GM19023 (cell line): ENCODE data around the gene ACTR2.
"Not testable (repeated sequence)": the region's sequence is repeated elsewhere in the genome, so short reads cannot be mapped to it uniquely, and the experiment has no call there.

Experiments
- ATAC-seq: cut with Tn5 transposase; IDR thresholded peaks from one replicate; pipeline ENCODE4 v1.9.1; 2021; ENCODE audit warnings: mild to moderate bottlenecking, moderate library complexity; ENCODE audit not compliant: unreplicated experiment

Gene ACTR2

GRCh38 chr2:65311049-65311448, 83.4 kb downstream of the ACTR2 start:
- no peak for ATAC-seq

GRCh38 chr2:65311596-65311995, 84.0 kb downstream of the ACTR2 start:
- ATAC-seq: no peak

- ATAC-seq: no peak
These were observed 85.7 kb downstream of the ACTR2 start for GRCh38 chr2:65313126-65313953.

GRCh38 chr2:65313954-65314256, 86.3 kb downstream of the ACTR2 start:
- ATAC-seq: no peak

- ATAC-seq: no peak
These were observed 87.3 kb downstream of the ACTR2 start for GRCh38 chr2:65314801-65315441.

- ATAC-seq: no peak
These were observed 88.4 kb downstream of the ACTR2 start for GRCh38 chr2:65316072-65316471.

GRCh38 chr2:65317351-65317750, 89.7 kb downstream of the ACTR2 start:
- ATAC-seq: not testable (repeated sequence)

- ATAC-seq: no peak
These were observed 90.2 kb downstream of the ACTR2 start for GRCh38 chr2:65317841-65318240.

- ATAC-seq: no peak
These were observed 91.5 kb downstream of the ACTR2 start for GRCh38 chr2:65319072-65319673.

GRCh38 chr2:65319674-65320041, 92.0 kb downstream of the ACTR2 start:
- ATAC-seq: no peak

GRCh38 chr2:65320042-65320725, 92.6 kb downstream of the ACTR2 start:
- ATAC-seq: peak; percentile 77
